ENCODE results near the gene HDAC4.

DNA sequence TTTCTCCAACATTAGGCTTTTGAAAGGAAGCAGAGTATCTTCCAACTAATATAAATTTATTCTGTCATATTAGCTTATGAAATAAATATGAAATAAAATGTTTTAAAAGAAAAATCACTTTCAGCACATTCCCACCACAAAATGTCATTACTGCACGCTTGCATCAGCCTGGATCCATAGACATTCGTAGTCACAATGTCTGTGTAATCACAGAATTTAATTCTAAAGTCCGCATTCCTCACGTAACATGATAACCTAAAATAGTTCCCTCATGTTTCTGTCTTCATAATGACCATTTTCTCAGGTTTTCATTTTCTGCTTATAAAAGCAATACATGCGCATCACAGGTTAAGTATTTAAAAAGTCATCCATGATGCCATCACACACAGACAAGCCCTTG, 47.1 kb downstream of the HDAC4 start:
- TF ChIP-seq CEBPB (IDR thresholded peaks at IDR 0.05; ENCODE audit: low read depth, low read length) (no peak), POLR2A (IDR thresholded peaks at IDR 0.05; ENCODE audit: low read depth, low read length) (no peak), BHLHE40 (IDR thresholded peaks at IDR 0.05; ENCODE audit: low read depth, low read length) (no peak), CHD1 (IDR thresholded peaks at IDR 0.05; ENCODE audit: low read depth, low read length) (no peak), RAD21 (IDR thresholded peaks at IDR 0.05; ENCODE audit: low read length) (no peak)
- TF ChIP-seq, protein P1, sequence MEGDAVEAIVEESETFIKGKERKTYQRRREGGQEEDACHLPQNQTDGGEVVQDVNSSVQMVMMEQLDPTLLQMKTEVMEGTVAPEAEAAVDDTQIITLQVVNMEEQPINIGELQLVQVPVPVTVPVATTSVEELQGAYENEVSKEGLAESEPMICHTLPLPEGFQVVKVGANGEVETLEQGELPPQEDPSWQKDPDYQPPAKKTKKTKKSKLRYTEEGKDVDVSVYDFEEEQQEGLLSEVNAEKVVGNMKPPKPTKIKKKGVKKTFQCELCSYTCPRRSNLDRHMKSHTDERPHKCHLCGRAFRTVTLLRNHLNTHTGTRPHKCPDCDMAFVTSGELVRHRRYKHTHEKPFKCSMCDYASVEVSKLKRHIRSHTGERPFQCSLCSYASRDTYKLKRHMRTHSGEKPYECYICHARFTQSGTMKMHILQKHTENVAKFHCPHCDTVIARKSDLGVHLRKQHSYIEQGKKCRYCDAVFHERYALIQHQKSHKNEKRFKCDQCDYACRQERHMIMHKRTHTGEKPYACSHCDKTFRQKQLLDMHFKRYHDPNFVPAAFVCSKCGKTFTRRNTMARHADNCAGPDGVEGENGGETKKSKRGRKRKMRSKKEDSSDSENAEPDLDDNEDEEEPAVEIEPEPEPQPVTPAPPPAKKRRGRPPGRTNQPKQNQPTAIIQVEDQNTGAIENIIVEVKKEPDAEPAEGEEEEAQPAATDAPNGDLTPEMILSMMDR (conservative IDR thresholded peaks at IDR 0.05; ENCODE audit: low read depth, low read length): no peak

Data from IMR-90 (cell line).